Activated CD8-positive, alpha-beta memory T cell treated with anti-CD3 and anti-CD28 coated beads for 1 hour (primary cell): ENCODE measurements around the gene MICOS13.

Experiments used
- DNase-seq, 2 donors: peaks; one replicate each; pipeline ENCODE4 v3.0.0-alpha.2; 2020; ENCODE audit warnings: low read depth in 1 of 2; ENCODE audit errors: extremely low read depth in 1 of 2

The MICOS13 gene

DNA sequence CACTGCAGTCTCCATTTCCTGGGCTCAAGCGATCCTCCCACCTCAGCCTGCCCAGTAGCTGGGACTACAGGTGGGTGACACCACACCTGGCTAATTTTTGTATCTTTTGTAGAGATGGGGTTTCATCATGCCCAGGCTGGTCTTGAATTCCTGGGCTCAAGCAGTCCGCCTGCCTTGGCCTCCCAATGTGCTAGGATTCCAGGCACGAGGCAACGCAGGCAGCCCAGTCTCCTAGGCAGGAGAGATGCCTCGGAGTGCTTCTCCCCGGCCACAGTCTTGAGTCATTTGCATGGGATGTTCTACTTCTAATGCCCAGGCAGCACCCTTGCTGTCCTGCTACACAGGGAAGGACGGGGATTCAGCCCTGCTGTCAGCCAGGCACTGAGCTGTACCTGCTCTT lies 8.7 kb downstream of the MICOS13 start:
- DNase-seq: no peak

- DNase-seq: no peak
Observed at GRCh38 chr19:5669212-5669611, 11.1 kb downstream of the MICOS13 start.

GRCh38 chr19:5667751-5668271 lies 12.5 kb downstream of the MICOS13 start:
- DNase-seq: no peak

DNA sequence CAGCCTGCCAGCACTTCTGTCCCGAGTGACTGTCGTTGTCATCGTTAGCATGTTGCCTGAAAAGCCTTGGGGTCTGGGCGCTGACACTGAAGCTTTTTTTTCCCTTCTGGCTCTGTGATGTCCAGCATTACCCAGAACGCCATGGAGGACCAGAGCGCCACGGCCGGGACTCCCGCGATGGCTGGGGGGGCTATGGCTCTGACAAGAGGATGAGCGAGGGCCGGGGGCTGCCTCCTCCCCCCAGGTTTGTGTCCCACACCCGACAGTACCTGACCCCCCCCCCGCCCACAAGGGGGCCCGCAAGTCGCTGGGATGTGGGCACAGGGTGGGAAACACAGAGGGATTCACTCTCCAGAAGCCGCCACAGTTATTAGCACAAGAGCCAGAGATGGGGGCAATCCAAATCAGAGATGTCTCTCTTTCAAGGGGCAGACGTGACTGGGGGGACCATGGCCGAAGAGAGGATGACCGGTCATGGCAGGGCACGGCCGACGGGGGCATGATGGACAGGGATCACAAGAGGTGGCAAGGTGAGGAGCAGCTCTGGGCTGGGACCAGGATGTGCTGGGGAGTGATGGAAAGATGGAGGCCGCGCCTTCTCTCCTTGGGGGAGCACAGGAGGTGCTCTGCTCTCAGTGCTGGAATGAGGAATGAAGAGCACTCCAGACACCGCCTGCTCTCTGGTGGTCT lies 13.2 kb downstream of the MICOS13 start:
- DNase-seq: no peak

DNA sequence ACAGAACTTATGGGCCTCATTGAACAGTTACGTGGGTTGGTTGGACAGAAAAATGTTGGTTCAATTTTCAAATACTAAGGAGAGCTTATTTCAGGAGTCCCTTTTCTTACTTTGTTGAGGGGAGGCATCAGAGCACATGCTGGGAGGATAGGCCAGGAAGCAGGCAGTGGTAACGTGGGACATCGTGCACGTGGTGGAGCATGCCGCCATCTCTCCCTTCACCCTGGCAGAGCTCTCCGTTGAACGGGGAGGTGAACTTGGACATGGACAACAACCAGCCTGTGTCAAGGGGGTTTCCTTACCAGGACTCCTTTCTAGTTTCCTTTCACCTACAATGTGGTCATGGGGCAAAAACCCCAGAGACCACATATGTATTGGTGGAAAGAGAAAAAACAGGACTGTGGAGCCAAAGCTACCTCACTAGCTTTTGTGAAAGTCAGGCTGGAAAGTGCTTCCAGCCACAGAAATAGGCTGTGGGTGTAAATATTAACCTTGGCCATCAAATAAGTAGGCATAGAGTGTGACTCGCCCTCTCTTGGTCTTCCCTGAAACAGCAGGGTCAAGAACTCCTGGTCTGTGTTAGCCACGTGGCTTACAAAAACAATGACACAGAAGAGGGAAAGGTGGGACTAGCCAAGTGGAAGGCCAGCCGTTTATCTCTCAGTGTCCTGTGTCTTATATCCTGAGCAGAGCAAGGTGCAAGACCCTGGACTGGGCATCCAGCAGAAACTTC lies 14.4 kb downstream of the MICOS13 start:
- DNase-seq: no peak

GRCh38 chr19:5664515-5664914 lies 15.8 kb downstream of the MICOS13 start:
- no peak for DNase-seq

DNA sequence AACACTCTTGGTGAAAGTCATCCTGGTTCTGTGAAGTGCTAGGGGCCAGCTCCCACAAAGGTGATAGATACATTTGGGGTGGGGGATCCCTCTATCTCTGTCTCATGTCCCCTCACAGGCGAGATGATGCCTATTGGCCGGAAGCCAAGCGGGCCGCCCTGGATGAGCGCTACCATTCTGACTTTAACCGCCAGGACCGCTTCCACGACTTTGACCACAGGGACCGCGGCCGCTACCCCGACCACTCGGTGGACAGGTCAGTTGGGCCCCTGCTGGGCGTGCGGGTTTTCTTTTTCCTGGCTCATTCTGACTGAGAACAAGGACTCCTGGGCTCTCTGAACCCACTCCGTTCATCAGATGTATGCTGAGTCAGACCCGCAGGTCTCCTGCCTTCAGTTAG lies 16.4 kb downstream of the MICOS13 start:
- DNase-seq: no peak

DNA sequence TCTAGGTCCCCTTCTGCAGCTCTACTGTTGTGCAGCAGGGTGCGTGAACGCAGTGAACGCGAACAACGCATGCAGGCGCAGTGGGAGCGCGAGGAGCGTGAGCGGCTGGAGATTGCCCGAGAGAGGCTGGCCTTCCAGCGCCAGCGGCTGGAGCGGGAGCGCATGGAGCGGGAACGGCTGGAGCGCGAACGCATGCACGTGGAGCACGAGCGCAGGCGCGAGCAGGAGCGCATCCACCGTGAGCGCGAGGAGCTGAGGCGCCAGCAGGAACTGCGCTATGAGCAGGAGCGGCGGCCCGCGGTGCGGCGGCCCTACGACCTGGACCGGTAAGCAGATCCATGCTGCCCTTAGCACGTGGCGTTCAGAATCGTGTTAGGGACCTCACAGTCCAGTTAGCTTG lies 18.8 kb downstream of the MICOS13 start:
- no peak for DNase-seq

GRCh38 chr19:5655412-5655811 lies 24.9 kb downstream of the MICOS13 start:
- DNase-seq: no peak

DNA sequence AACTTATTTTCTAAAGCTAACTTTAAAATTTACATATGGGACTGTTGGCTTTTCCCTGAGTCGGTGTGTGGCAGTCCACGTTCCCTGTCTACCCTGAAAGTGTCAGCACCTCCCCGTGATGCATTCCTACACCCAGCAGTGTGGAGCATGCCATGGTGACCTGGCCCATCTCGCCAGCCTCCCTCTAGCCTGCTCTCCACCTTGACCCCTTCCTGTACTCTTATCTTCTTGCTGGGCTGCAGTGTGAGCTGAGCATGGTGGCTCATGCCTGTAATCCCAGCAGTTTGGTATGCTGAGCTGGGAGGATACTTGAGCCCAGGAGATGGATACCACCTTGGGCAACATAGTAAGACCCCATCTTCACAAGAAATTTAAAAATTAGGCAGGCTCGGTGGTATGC lies 25.4 kb downstream of the MICOS13 start:
- no peak for DNase-seq

GRCh38 chr19:5652261-5652660 lies 28.1 kb downstream of the MICOS13 start:
- no peak for DNase-seq

- DNase-seq: no peak
Observed at GRCh38 chr19:5651361-5651760, 29.0 kb downstream of the MICOS13 start.

DNA sequence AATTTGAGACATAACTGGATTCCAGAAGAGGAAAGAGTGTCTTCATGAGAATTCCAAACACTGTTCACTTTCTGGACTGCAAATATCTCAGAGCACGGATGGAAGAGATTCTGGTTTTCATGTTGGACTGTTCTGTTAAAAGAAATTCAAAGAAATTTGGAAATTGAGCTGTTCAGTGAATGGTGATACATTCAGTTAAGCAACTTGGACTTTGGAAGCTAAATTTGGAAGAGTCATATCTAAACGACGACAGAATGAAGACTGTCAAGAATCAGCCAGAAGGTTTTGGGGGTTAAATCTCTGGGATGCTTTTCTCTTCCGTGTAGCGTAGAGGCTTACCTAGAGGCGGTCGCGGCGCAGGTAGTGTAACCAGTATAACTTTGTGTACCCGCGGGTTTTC lies 31.9 kb downstream of the MICOS13 start:
- DNase-seq: no peak

DNA sequence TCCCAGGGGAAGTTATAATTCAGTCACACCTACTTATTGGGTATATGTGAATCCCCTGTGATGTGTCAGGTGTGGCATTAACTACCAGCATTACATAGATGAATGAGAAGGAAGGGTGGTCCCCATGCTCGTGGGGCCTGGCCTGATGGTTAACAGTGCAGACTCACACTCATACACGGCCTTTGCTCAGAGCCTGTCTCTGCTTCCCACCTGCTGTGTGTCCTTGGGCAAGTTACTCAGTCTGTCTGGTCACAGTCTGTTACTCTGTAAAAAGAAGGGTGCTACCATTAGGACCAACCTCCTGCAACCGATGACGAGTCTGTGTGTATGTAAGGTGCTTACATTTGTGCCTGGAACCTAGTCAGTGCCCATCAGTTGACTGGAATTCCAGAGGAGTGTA lies 33.6 kb downstream of the MICOS13 start:
- DNase-seq: no peak

GRCh38 chr19:5645409-5645808 lies 34.9 kb downstream of the MICOS13 start:
- DNase-seq: no peak

- no peak for DNase-seq
Observed at GRCh38 chr19:5644037-5644436, 36.3 kb downstream of the MICOS13 start.

DNA sequence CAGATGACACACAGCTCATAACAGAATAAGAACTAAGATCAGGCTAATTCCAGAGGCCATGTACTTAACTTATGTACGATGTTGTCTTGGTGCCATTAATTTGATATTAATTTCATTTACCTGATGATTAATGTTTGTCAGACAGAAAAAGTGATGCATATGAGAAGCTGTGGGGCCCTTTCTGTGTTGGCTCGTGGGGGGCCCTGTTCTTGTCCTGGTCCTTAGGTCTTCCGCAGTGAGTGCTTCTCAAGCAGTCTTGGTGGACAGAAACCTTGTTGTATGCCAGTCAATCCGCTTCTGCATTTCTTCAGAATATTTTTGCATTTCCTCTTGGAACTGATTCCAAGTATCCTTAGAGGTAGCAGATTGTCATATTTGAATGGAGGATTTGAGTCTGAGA lies 37.3 kb downstream of the MICOS13 start:
- no peak for DNase-seq

DNA sequence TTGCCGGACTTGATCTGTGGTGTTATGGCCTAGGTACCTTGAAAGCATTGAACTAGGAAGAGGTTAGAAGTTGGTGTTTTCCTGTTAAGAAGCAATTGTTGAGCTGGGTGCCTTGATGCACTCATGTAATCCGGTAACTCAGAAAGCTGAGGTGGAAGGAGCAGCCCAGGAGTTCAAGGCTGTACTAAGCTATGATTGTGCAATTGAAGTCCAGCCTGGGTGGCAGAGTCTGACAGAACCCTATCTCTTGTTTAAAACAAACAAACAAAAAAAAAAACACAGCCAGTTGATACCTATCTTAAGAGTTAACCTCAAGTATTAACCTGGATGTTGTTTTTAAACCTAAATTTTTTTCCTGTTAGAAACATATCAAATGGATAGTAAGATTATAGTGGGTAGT lies 38.1 kb downstream of the MICOS13 start:
- no peak for DNase-seq

GRCh38 chr19:5641171-5641570 lies 39.1 kb downstream of the MICOS13 start:
- DNase-seq: no peak

GRCh38 chr19:5637971-5638370 lies 42.3 kb downstream of the MICOS13 start:
- no peak for DNase-seq

DNA sequence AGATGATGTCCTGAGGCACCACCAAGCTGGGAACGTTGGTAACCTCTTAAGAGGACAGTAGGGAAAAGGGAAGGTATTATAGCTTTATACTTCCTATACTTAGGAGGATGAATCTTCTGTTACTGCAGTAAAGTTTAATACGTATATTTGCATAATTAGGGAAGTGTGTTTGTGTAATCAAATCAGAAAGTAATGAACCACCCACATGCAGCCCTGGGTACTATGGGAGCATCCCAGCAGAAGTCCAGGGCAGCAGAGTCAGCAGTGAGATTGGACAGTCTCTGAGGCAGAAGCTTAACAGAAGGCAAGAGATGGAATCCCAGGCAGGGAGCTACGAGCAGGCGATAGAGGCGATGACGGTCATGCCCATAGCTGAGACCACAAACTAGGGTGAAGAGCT lies 44.9 kb downstream of the MICOS13 start:
- no peak for DNase-seq

DNA sequence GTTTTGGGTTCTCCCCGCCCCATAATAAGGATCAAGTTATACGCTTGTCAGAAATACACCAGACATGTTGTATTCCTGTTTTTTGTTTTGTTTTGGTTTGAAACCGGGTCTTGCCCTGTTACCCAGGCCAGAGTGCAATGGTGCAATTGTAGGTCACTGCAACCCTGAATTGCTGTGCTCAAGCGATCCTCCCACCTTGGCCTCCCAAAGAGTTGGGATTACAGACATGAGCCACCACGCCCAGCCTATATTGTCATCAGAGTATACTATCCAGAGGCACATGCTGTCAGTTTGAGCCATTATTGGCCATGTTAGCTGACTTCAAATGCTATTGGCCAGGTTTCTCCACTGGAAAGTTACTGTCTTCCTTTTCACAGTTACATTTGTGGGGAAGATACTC lies 47.7 kb downstream of the MICOS13 start:
- no peak for DNase-seq

- DNase-seq: no peak
Observed at GRCh38 chr19:5632241-5632612, 48.1 kb downstream of the MICOS13 start.
